ENCODE data around the gene BSND. TPM values are rescaled to one million over a fixed set of nuclear protein-coding genes. Genes with fewer than 3 reads are reported as not detected.

Gene BSND
- total RNA-seq, 3 donors from 2014 or later: not detected

DNA sequence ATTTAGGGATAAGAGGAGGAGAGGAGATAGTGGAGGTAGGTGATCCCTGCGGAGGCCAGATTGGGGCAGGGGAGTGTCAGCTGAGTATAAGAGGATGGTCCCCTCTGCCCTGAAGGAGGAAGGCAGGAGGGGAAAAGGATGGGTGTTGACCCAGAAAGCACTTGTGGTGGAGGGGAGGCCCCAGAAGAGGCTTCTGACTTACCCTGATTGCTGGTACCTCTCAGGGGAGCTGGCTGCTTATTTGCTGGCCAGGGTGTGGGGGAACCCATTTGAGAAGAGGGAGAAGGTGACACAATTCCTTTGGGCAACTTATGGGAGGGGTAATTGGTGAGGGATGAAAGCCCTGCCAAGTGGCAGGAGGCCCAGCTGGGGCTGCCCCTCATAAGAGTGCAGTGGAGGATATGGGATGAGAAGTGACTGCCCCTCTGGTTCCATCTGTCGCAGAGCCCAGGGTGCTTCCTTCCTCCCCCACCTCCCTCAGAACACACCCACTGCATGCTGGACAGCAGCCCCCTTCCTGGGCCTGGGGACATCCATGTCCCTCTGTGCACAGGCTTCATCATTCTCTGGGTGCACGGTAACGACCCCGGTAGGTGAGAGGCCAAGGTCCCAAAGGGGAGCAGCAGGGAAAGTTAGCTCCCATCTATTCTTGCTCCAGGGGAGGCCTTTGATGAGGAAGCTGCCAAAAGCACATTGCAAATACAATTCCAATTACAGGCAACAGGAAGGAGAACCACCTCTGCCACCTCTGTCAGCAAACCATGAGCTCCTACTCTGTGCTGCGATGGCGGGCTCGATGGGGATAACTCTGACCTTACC lies 39.2 kb downstream of the BSND start:
- DNase-seq (no peak), ATAC-seq (no peak)
- intact Hi-C loops (cut with DNase I, micrococcal nuclease): no loop called here
- Histone ChIP-seq H3K4me3 (no peak overlapping the region), H3K36me3 (ENCODE audit: low read depth) (no peaks in the 10 kb centered on the region), H3K9me3 (no peaks in the 10 kb centered on the region), H3K4me1 (ENCODE audit: low read depth) (peaks cover 15% of the 10 kb centered on the region)
- TF ChIP-seq, protein P1, sequence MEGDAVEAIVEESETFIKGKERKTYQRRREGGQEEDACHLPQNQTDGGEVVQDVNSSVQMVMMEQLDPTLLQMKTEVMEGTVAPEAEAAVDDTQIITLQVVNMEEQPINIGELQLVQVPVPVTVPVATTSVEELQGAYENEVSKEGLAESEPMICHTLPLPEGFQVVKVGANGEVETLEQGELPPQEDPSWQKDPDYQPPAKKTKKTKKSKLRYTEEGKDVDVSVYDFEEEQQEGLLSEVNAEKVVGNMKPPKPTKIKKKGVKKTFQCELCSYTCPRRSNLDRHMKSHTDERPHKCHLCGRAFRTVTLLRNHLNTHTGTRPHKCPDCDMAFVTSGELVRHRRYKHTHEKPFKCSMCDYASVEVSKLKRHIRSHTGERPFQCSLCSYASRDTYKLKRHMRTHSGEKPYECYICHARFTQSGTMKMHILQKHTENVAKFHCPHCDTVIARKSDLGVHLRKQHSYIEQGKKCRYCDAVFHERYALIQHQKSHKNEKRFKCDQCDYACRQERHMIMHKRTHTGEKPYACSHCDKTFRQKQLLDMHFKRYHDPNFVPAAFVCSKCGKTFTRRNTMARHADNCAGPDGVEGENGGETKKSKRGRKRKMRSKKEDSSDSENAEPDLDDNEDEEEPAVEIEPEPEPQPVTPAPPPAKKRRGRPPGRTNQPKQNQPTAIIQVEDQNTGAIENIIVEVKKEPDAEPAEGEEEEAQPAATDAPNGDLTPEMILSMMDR (IDR thresholded peaks at IDR 0.05): no peak

DNA sequence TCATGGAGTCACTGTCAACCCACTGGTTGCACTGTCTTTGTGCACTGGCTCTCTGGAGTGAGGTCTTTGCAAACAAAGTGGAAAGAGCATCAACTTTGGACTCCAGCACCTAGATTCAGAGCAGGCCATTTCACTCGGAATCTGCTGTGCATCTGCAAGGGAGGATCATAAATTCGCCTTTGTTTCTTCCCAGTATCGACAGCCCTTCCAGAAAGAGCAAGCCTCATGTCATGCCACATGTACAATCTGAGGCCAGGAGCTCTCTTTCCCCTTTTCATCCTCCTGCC lies 39.8 kb downstream of the BSND start:
- Histone ChIP-seq H3K9me3 (no peaks in the 10 kb centered on the region), H3K4me3 (no peak overlapping the region), H3K36me3 (ENCODE audit: low read depth) (no peaks in the 10 kb centered on the region), H3K4me1 (ENCODE audit: low read depth) (peaks cover 15% of the 10 kb centered on the region)
- DNase-seq (no peak), ATAC-seq (no peak)
- TF ChIP-seq, protein P1 (IDR thresholded peaks at IDR 0.05): no peak
- intact Hi-C loops (cut with DNase I, micrococcal nuclease): no loop called here

DNA sequence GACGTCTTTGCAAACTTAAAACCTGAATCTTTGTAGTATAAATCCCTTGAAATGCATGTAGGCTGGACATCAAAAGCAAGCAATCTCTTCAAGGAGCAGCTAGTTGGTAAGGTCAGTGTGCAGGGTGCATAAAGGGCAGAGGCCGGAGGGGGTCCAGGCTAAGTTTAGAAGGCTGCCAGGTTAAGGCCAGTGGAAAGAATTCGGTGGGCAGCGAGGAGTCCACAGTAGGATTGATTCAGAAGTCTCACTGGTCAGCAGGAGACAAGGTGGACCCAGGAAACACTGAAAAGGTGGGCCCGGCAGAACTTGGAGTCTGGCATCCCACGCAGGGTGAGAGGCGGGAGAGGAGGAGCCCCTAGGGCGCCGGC lies 40.2 kb downstream of the BSND start:
- Histone ChIP-seq H3K9me3 (no peaks in the 10 kb centered on the region), H3K4me3 (no peak overlapping the region), H3K36me3 (ENCODE audit: low read depth) (no peaks in the 10 kb centered on the region), H3K4me1 (ENCODE audit: low read depth) (peaks cover 15% of the 10 kb centered on the region)
- DNase-seq: no peak
- TF ChIP-seq, protein P1 (IDR thresholded peaks at IDR 0.05): no peak
- ATAC-seq: no peak
- intact Hi-C loops (cut with DNase I, micrococcal nuclease): no loop called here

DNA sequence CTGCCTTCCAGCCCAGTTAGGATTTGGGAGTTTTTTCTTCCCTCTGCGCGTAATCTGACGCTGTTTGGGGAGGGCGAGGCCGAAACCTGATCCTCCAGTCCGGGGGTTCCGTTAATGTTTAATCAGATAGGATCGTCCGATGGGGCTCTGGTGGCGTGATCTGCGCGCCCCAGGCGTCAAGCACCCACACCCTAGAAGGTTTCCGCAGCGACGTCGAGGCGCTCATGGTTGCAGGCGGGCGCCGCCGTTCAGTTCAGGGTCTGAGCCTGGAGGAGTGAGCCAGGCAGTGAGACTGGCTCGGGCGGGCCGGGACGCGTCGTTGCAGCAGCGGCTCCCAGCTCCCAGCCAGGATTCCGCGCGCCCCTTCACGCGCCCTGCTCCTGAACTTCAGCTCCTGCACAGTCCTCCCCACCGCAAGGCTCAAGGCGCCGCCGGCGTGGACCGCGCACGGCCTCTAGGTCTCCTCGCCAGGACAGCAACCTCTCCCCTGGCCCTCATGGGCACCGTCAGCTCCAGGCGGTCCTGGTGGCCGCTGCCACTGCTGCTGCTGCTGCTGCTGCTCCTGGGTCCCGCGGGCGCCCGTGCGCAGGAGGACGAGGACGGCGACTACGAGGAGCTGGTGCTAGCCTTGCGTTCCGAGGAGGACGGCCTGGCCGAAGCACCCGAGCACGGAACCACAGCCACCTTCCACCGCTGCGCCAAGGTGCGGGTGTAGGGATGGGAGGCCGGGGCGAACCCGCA lies 40.8 kb downstream of the BSND start, which contains the start of gene PCSK9:
Gene PCSK9, plus strand, starts transcription at position 207 of the 741 bp plus-strand sequence. Its CDS starts 290 bp downstream, at position 497.
- no peaks in the 10 kb centered on the region for H3K9me3 ChIP-seq
- intact Hi-C loops (cut with DNase I, micrococcal nuclease): no loop called here
- DNase-seq: peak; percentile 49 to 73 (median 70)
- H3K36me3 ChIP-seq (ENCODE audit: low read depth): no peaks in the 10 kb centered on the region
- H3K4me1 ChIP-seq (ENCODE audit: low read depth): peaks cover 15% of the 10 kb centered on the region
- TF ChIP-seq, protein P1 (IDR thresholded peaks at IDR 0.05): no peak
- no peak within 1 kb of the TSS for H3K4me3 ChIP-seq
- ATAC-seq: peak; percentile 84

DNA sequence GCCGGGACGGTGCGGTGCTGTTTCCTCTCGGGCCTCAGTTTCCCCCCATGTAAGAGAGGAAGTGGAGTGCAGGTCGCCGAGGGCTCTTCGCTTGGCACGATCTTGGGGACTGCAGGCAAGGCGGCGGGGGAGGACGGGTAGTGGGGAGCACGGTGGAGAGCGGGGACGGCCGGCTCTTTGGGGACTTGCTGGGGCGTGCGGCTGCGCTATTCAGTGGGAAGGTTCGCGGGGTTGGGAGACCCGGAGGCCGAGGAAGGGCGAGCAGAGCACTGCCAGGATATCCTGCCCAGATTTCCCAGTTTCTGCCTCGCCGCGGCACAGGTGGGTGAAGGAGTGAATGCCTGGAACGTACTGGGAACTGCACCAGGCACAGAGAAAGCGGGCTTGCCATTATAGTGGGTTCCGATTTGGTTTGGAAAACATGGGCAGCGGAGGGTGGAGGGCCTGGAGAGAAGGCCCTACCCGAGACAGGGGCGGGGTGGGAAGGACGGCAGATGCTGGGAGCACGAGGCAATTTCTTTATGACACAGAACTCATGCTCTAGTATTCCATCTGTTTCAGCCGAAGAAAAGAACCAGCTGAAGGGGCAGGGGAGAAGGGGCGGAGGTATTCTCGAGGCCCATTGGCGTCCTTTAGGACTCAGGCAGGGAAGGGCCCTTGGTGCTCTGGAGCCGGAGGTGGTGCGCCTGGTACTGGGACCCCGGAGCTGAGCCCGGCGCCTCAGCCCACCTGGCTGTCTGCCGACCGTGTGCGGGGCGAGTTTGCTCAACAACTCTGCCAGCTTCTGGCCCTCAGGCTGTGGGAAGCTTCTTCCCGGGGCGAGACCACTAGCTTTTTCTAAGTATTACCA lies 41.6 kb downstream of the BSND start:
- Histone ChIP-seq H3K4me1 (ENCODE audit: low read depth) (peaks cover 15% of the 10 kb centered on the region), H3K36me3 (ENCODE audit: low read depth) (no peaks in the 10 kb centered on the region), H3K9me3 (no peaks in the 10 kb centered on the region), H3K4me3 (no peak overlapping the region)
- peak; percentile 31 for ATAC-seq
- intact Hi-C loops (cut with DNase I, micrococcal nuclease): no loop called here
- DNase-seq: peak in 2 of 3 donors; percentile 24 to 57
- TF ChIP-seq, protein P1 (IDR thresholded peaks at IDR 0.05): no peak
